Measurements from ENCODE around the gene CYP27C1. TPM values are rescaled to one million over a fixed set of nuclear protein-coding genes. Genes with fewer than 3 reads are reported as not detected.
A peak's percentile ranks its signal among the peaks of the same experiment; 100 is the strongest.

CYP27C1 gene
- total RNA-seq, 1 donor from 2014 or later, result 8.0 TPM

GRCh38 chr2:127145280-127145895 is 74.7 kb downstream of the CYP27C1 start:
- Mint-ChIP-seq H3K27ac (no peak overlapping the region), H3K4me1 (ENCODE audit: low read depth) (no peaks in the 10 kb centered on the region), H3K9me3 (ENCODE audit: low read depth) (peaks cover 4% of the 10 kb centered on the region), H3K36me3 (ENCODE audit: insufficient read depth) (no peaks in the 10 kb centered on the region), H3K27me3 (peaks cover 2% of the 10 kb centered on the region), H3K4me3 (ENCODE audit: low read depth) (no peak overlapping the region)
- TF ChIP-seq CTCF (IDR thresholded peaks at IDR 0.05; ENCODE audit: unreplicated experiment), result no peak
- no peak for DNase-seq (ENCODE audit: low spot score, unreplicated experiment)

GRCh38 chr2:127143841-127144782 is 76.0 kb downstream of the CYP27C1 start:
- Mint-ChIP-seq H3K9me3 (ENCODE audit: low read depth) (peaks cover 8% of the 10 kb centered on the region), H3K4me1 (ENCODE audit: low read depth) (no peaks in the 10 kb centered on the region), H3K36me3 (ENCODE audit: insufficient read depth) (peaks cover 2% of the 10 kb centered on the region), H3K4me3 (ENCODE audit: low read depth) (no peak overlapping the region), H3K27me3 (peaks cover 11% of the 10 kb centered on the region), H3K27ac (no peak overlapping the region)
- no peak for TF ChIP-seq CTCF (IDR thresholded peaks at IDR 0.05; ENCODE audit: unreplicated experiment)
- no peak for DNase-seq (ENCODE audit: low spot score, unreplicated experiment)

GRCh38 chr2:127142663-127143630 is 77.2 kb downstream of the CYP27C1 start:
- Mint-ChIP-seq H3K27me3 (peaks cover 11% of the 10 kb centered on the region), H3K4me1 (ENCODE audit: low read depth) (no peaks in the 10 kb centered on the region), H3K36me3 (ENCODE audit: insufficient read depth) (peaks cover 2% of the 10 kb centered on the region), H3K4me3 (ENCODE audit: low read depth) (no peak overlapping the region), H3K27ac (peak overlapping the region; percentile 37), H3K9me3 (ENCODE audit: low read depth) (peaks cover 4% of the 10 kb centered on the region)
- no peak for DNase-seq (ENCODE audit: low spot score, unreplicated experiment)
- TF ChIP-seq CTCF (IDR thresholded peaks at IDR 0.05; ENCODE audit: unreplicated experiment), result no peak

- TF ChIP-seq CTCF (IDR thresholded peaks at IDR 0.05; ENCODE audit: unreplicated experiment), result no peak
- H3K36me3 Mint-ChIP-seq (ENCODE audit: insufficient read depth), result peaks cover 2% of the 10 kb centered on the region
- H3K4me1 Mint-ChIP-seq (ENCODE audit: low read depth), result no peaks in the 10 kb centered on the region
- H3K4me3 Mint-ChIP-seq (ENCODE audit: low read depth), result no peak overlapping the region
- peaks cover 11% of the 10 kb centered on the region for H3K27me3 Mint-ChIP-seq
- DNase-seq (ENCODE audit: low spot score, unreplicated experiment), result no peak
- no peak overlapping the region for H3K27ac Mint-ChIP-seq
- peaks cover 4% of the 10 kb centered on the region for H3K9me3 Mint-ChIP-seq (ENCODE audit: low read depth)
These were observed 79.6 kb downstream of the CYP27C1 start for GRCh38 chr2:127140538-127140937.

GRCh38 chr2:127139766-127140165 is 80.3 kb downstream of the CYP27C1 start:
- Mint-ChIP-seq H3K9me3 (ENCODE audit: low read depth) (peaks cover 4% of the 10 kb centered on the region), H3K27ac (no peak overlapping the region), H3K36me3 (ENCODE audit: insufficient read depth) (peaks cover 2% of the 10 kb centered on the region), H3K4me1 (ENCODE audit: low read depth) (peaks cover 5% of the 10 kb centered on the region), H3K27me3 (peaks cover 11% of the 10 kb centered on the region), H3K4me3 (ENCODE audit: low read depth) (no peak overlapping the region)
- DNase-seq (ENCODE audit: low spot score, unreplicated experiment), result no peak
- no peak for TF ChIP-seq CTCF (IDR thresholded peaks at IDR 0.05; ENCODE audit: unreplicated experiment)

All from progenitor cell of endocrine pancreas (in vitro differentiated cells).